C4-2B (cell line): ENCODE results near the gene LRFN5.

Experiments used
- H3K27ac ChIP-seq: fragments of 450-650 bp; 2 replicates; pipeline ENCODE4 v1.5.1; 2017
- CTCF ChIP-seq: fragments of 450-650 bp; conservative IDR thresholded peaks from 2 replicates; pipeline ENCODE4 v1.5.1; 2017; ENCODE audit warnings: mild to moderate bottlenecking
- ZFX ChIP-seq: fragments of 450-650 bp; IDR thresholded peaks from 2 replicates; pipeline ENCODE4 v1.6.1; 2017

Gene LRFN5

GRCh38 chr14:41799817-41800216, 193.1 kb downstream of the LRFN5 start:
- TF ChIP-seq ZFX (no peak), CTCF (no peak)
- H3K27ac ChIP-seq, result no peak overlapping the region

- H3K27ac ChIP-seq, result no peak overlapping the region
- TF ChIP-seq ZFX (no peak), CTCF (no peak)
These were observed 199.0 kb downstream of the LRFN5 start for GRCh38 chr14:41805633-41806032.

- H3K27ac ChIP-seq, result no peak overlapping the region
- no peak for TF ChIP-seq CTCF
- TF ChIP-seq ZFX, result no peak
These were observed 199.8 kb downstream of the LRFN5 start for GRCh38 chr14:41806366-41806975.

GRCh38 chr14:41810362-41810761, 203.7 kb downstream of the LRFN5 start:
- no peak overlapping the region for H3K27ac ChIP-seq
- TF ChIP-seq ZFX, result no peak
- TF ChIP-seq CTCF, result no peak

- TF ChIP-seq CTCF (no peak), ZFX (no peak)
- no peak overlapping the region for H3K27ac ChIP-seq
These were observed 210.9 kb downstream of the LRFN5 start for GRCh38 chr14:41817626-41818025.

- H3K27ac ChIP-seq, result no peak overlapping the region
- TF ChIP-seq CTCF, result peak; percentile 45
- no peak for TF ChIP-seq ZFX
These were observed 217.8 kb downstream of the LRFN5 start for GRCh38 chr14:41824441-41824840.

- TF ChIP-seq CTCF (no peak), ZFX (no peak)
- H3K27ac ChIP-seq, result no peak overlapping the region
These were observed 218.9 kb downstream of the LRFN5 start for GRCh38 chr14:41825622-41826021.
